H1 (cell line): ENCODE results near the gene PRRX2. TPM values are rescaled to one million over a fixed set of nuclear protein-coding genes. Genes with fewer than 3 reads are reported as not detected.

Experiments
- CTCF ChIA-PET: fragments of 300-600 bp; sonication (Branson Sonifier 250); formaldehyde crosslinking; loops from one replicate; lab custom pipeline; 2021; ENCODE audit not compliant: partially characterized antibody; lab: Charles Lee
- POLR2A ChIA-PET: fragments of 300-600 bp; sonication (Branson Sonifier 250); formaldehyde crosslinking; loops from one replicate; lab custom pipeline; 2021; ENCODE audit warnings: inconsistent platforms; ENCODE audit not compliant: partially characterized antibody; lab: Charles Lee
- DNase-seq, 2 experiments: peaks; one replicate each; pipeline versions ENCODE4 v3.0.0 to v3.0.0-alpha.2; 2010 to 2022; ENCODE audit warnings: low spot score in 2 of 2, low read depth in 1 of 2, mixed read lengths in 1 of 2
- FAIRE-seq: peaks from 2 replicates; lab custom pipeline; 2011; peaks lifted over from hg19 to GRCh38; lab: Jason Lieb, UNC
- H2AFZ ChIP-seq: 2 replicates; pipeline ENCODE4 v1.8.1; 2012; ENCODE audit warnings: low read length, inconsistent platforms
- H2AK5ac ChIP-seq: 2 replicates; pipeline ENCODE4 v1.6.1; 2013; ENCODE audit warnings: low read depth, low read length
- H2BK120ac ChIP-seq: replicated peaks from 2 replicates; pipeline ENCODE3; 2013; ENCODE audit warnings: low read depth, low read length, inconsistent platforms
- H2BK12ac ChIP-seq: 2 replicates; pipeline ENCODE4 v1.6.1; 2013; ENCODE audit warnings: low read depth, low read length
- H2BK15ac ChIP-seq: 2 replicates; pipeline ENCODE4 v1.6.1; 2013; ENCODE audit warnings: low read length
- H2BK20ac ChIP-seq: 2 replicates; pipeline ENCODE4 v1.6.1; 2013; ENCODE audit warnings: low read length
- H2BK5ac ChIP-seq: 2 replicates; pipeline ENCODE4 v1.6.1; 2013; ENCODE audit warnings: low read depth, low read length
- H3K14ac ChIP-seq: 2 replicates; pipeline ENCODE4 v1.6.1; 2013; ENCODE audit warnings: inconsistent platforms; ENCODE audit not compliant: insufficient read length
- H3K18ac ChIP-seq: 2 replicates; pipeline ENCODE4 v1.6.1; 2013; ENCODE audit warnings: low read length; ENCODE audit errors: extremely low read depth
- H3K23ac ChIP-seq: 2 replicates; pipeline ENCODE4 v1.6.1; 2013; ENCODE audit warnings: inconsistent platforms; ENCODE audit not compliant: insufficient read length
- H3K23me2 ChIP-seq: 2 replicates; pipeline ENCODE4 v1.6.1; 2013; ENCODE audit warnings: low read depth, low read length
- H3K27ac ChIP-seq: 2 replicates; pipeline ENCODE4 v1.6.1; 2011; ENCODE audit warnings: low read depth, low read length, inconsistent platforms
- H3K27me3 ChIP-seq, 4 experiments: replicated peaks in 1 of 4; 1 replicate in 1 of 4; 2 replicates in 3 of 4; pipeline versions ENCODE4 v1.6.1 to v1.8.1; 2011 to 2013; ENCODE audit warnings: low read length in 3 of 4, mild to moderate bottlenecking in 3 of 4, inconsistent platforms in 2 of 4, mixed read lengths in 2 of 4, moderate library complexity in 1 of 4; ENCODE audit not compliant: control insufficient read depth in 3 of 4, insufficient read depth in 3 of 4; ENCODE audit errors: extremely low read depth in 1 of 4
- H3K36me3 ChIP-seq, 4 experiments: 2 replicates each; pipeline versions ENCODE4 v1.6.1 to v1.8.1; 2011 to 2013; ENCODE audit warnings: mild to moderate bottlenecking in 4 of 4, low read length in 3 of 4, moderate library complexity in 2 of 4, control low read depth in 1 of 4, inconsistent platforms in 1 of 4; ENCODE audit not compliant: insufficient read depth in 4 of 4, control insufficient read depth in 2 of 4
- H3K4ac ChIP-seq: replicated peaks from 2 replicates; pipeline ENCODE3; 2013; ENCODE audit warnings: low read length, low read depth, mixed read lengths, inconsistent platforms; ENCODE audit not compliant: insufficient read length
- H3K4me1 ChIP-seq, 4 experiments: replicated peaks in 1 of 4; 1 replicate in 1 of 4; 2 replicates in 3 of 4; pipeline versions ENCODE4 v1.6.1 to v1.8.1; 2011 to 2013; ENCODE audit warnings: low read length in 3 of 4, inconsistent platforms in 2 of 4, mixed read lengths in 1 of 4; ENCODE audit not compliant: insufficient read depth in 4 of 4, control insufficient read depth in 3 of 4
- H3K4me2 ChIP-seq, 2 experiments: 2 replicates each; pipeline versions ENCODE4 v1.6.1 to v1.8.1; 2011 to 2013; ENCODE audit warnings: low read depth in 2 of 2, low read length in 2 of 2, control low read depth in 1 of 2, inconsistent platforms in 1 of 2, mild to moderate bottlenecking in 1 of 2; ENCODE audit not compliant: insufficient read depth in 1 of 2
- H3K4me3 ChIP-seq, 4 experiments: fragments of 200-600, 300-600 bp in 1 of 4; sonication (generic), shearing (Covaris generic), sonication (Bioruptor Twin) in 1 of 4; 2 replicates each; pipeline versions ENCODE4 v1.5.1 to v1.8.1; 2011 to 2016; ENCODE audit warnings: low read length in 4 of 4, low read depth in 3 of 4, control low read depth in 2 of 4, inconsistent platforms in 2 of 4, mild to moderate bottlenecking in 2 of 4, mixed read lengths in 1 of 4, moderate library complexity in 1 of 4; ENCODE audit not compliant: insufficient read depth in 2 of 4; ENCODE audit errors: extremely low read depth in 1 of 4
- H3K56ac ChIP-seq: replicated peaks from 2 replicates; pipeline ENCODE3; 2013; ENCODE audit warnings: low read depth, mild to moderate bottlenecking, mixed read lengths, low read length, inconsistent platforms; ENCODE audit not compliant: insufficient read length
- H3K79me1 ChIP-seq: 2 replicates; pipeline ENCODE4 v1.6.1; 2013; ENCODE audit warnings: low read depth, low read length, control low read depth
- H3K79me2 ChIP-seq, 2 experiments: 2 replicates each; pipeline versions ENCODE4 v1.6.1 to v1.8.1; 2012 to 2013; ENCODE audit warnings: low read length in 2 of 2, mild to moderate bottlenecking in 2 of 2, inconsistent platforms in 1 of 2; ENCODE audit not compliant: insufficient read depth in 2 of 2, control insufficient read depth in 1 of 2
- H3K9ac ChIP-seq, 4 experiments: replicated peaks in 1 of 4; 1 replicate in 1 of 4; 2 replicates in 3 of 4; pipeline versions ENCODE4 v1.6.1 to v1.8.1; 2011 to 2013; ENCODE audit warnings: low read depth in 3 of 4, low read length in 3 of 4, control low read depth in 2 of 4, mild to moderate bottlenecking in 2 of 4, moderate library complexity in 2 of 4, inconsistent platforms in 1 of 4; ENCODE audit errors: extremely low read depth in 1 of 4
- H3K9me3 ChIP-seq, 2 experiments: 2 replicates each; pipeline versions ENCODE4 v1.6.1 to v1.8.1; 2012 to 2013; ENCODE audit warnings: mild to moderate bottlenecking in 2 of 2, moderate library complexity in 2 of 2, control low read depth in 1 of 2, inconsistent platforms in 1 of 2, low read depth in 1 of 2, low read length in 1 of 2, mixed read lengths in 1 of 2; ENCODE audit not compliant: insufficient read depth in 2 of 2
- H4K20me1 ChIP-seq, 2 experiments: replicated peaks in 1 of 2; 2 replicates each; pipeline versions ENCODE3 to v1.8.1; 2011 to 2013; ENCODE audit warnings: inconsistent platforms in 2 of 2, low read length in 2 of 2, mild to moderate bottlenecking in 1 of 2; ENCODE audit not compliant: insufficient read depth in 2 of 2, control insufficient read depth in 1 of 2
- H4K5ac ChIP-seq: 2 replicates; pipeline ENCODE4 v1.6.1; 2013; ENCODE audit warnings: low read length, low read depth, mixed read lengths, inconsistent platforms; ENCODE audit not compliant: insufficient read length
- H4K8ac ChIP-seq: 2 replicates; pipeline ENCODE4 v1.8.0; 2013; ENCODE audit warnings: mild to moderate bottlenecking, moderate library complexity, low read length, inconsistent platforms; ENCODE audit not compliant: insufficient read depth; ENCODE audit errors: extremely low read depth
- H4K91ac ChIP-seq: replicated peaks from 2 replicates; pipeline ENCODE3; 2013; ENCODE audit warnings: low read length, mixed read lengths, inconsistent platforms; ENCODE audit not compliant: insufficient read length
- JUND ChIP-seq: IDR thresholded peaks from 2 replicates; pipeline ENCODE4 v1.6.1; 2011; ENCODE audit warnings: mild to moderate bottlenecking, improper control_type of control experiment, low read length
- POLR2A ChIP-seq, 2 experiments: IDR thresholded peaks; 1 replicate in 1 of 2; 2 replicates in 1 of 2; pipeline ENCODE4 v1.6.1; 2011; ENCODE audit warnings: low read depth in 2 of 2, low read length in 2 of 2, mild to moderate bottlenecking in 2 of 2; ENCODE audit errors: control extremely low read depth in 1 of 2
- RBBP5 ChIP-seq: IDR thresholded peaks from 2 replicates; pipeline ENCODE4 v1.7.1; 2012; ENCODE audit warnings: low read depth, mild to moderate bottlenecking, inconsistent platforms, low read length, moderate library complexity, borderline replicate concordance
- ZNF274 ChIP-seq: IDR thresholded peaks from 2 replicates; pipeline ENCODE4 v1.7.0; 2012; ENCODE audit warnings: low read length, borderline replicate concordance; ENCODE audit errors: extremely low read depth
- WGBS, 2 experiments: shearing (Covaris generic) in 1 of 2; methylation state at CpG; one replicate each; pipeline versions ENCODE4 v1.1.6 to v1.1.7; 2013 to 2015; ENCODE audit warnings: low lambda C conversion rate in 2 of 2, mixed read lengths in 2 of 2, inconsistent platforms in 1 of 2, low coverage in 1 of 2, missing lambda C conversion rate in 1 of 2; ENCODE audit not compliant: insufficient replicate concordance in 2 of 2, insufficient coverage in 1 of 2, insufficient read length in 1 of 2; ENCODE audit errors: extremely low coverage in 1 of 2, missing lambda C conversion rate in 1 of 2; 5-methylcytosine and 5-hydroxymethylcytosine counted together
- polyA plus RNA-seq, 7 experiments: library from polyadenylated mRNA; depleted of rRNA in 3 of 7; stranded (reverse) in 5 of 7; unstranded in 2 of 7; fragments of >200 nt in 5 of 7; fragments of 200-250 nt in 2 of 7; gene quantifications; 1 replicate in 5 of 7; 2 replicates in 1 of 7; 4 replicates in 1 of 7; pipeline versions ENCODE4 v1.2.1 to v1.2.3, GENCODE V29; 2011 to 2013; ENCODE audit warnings: missing spikeins in 2 of 7, mixed read lengths in 2 of 7
- total RNA-seq: library from RNA; stranded (reverse); fragmentation: NEBNext Ultra II Directional; extraction: Animal tissue kit (Norgen Biotek cat#: 25700); gene quantifications from 2 replicates; pipeline ENCODE4 v1.2.1, GENCODE V29; 2021
- TF ChIP-seq, protein P1 (sequence below): IDR thresholded peaks from 2 replicates; pipeline ENCODE4 v1.6.1; 2011; ENCODE audit warnings: low read depth, mild to moderate bottlenecking, low read length; ENCODE audit not compliant: insufficient read depth

PRRX2 gene
- total and polyA plus RNA-seq, 2 of the 8 experiments (the other 6 are each of a cell fraction or from before 2014, with no cell fraction given): 5.8 to 9.2 TPM

- H4K8ac ChIP-seq: peak overlapping the region; percentile 35; the same call in 1 of the 2 replicates
- H2BK15ac ChIP-seq: peak overlapping the region; percentile 81; the same call in 1 of the 2 replicates
- DNase-seq: no peak
- no peak overlapping the region for H3K27ac ChIP-seq
- no peak overlapping the region for H4K5ac ChIP-seq
- H3K9me3 ChIP-seq: no peaks in the 10 kb centered on the region
- FAIRE-seq: no peak
- peaks cover 14% of the 10 kb centered on the region; the same call in 1 of the 2 replicates for H3K23me2 ChIP-seq
- no peak overlapping the region for H3K56ac ChIP-seq
- peaks cover 6 to 15% of the 10 kb centered on the region in 2 experiments for H4K20me1 ChIP-seq
- H3K14ac ChIP-seq: no peak overlapping the region
- POLR2A ChIA-PET: no interaction called here
- H2BK120ac ChIP-seq: no peak overlapping the region
- no peak overlapping the region for H3K4me3 ChIP-seq
- CTCF ChIA-PET: interaction anchor here (0.6 to 3.3 kb wide), 12 partner anchors 16 to 145 kb away, joined by 3 to 26 read pairs (median 4); no protein-coding TSS in a partner anchor
- H3K79me1 ChIP-seq: peaks cover 4% of the 10 kb centered on the region
- H3K4me2 ChIP-seq: no peak overlapping the region
- H2BK20ac ChIP-seq: no peak overlapping the region
- no peak overlapping the region for H2AFZ ChIP-seq
- H3K4me1 ChIP-seq: peaks cover 0 to 10% (median 6%) of the 10 kb centered on the region in 4 experiments; a peak in 4 of 7 replicates
- no peaks in the 10 kb centered on the region for H3K27me3 ChIP-seq
- WGBS, 2 experiments: 91% methylated on average over 11 of the region's 11 CpGs; no CpG with 5 or more reads in 1 of the 2 experiments
- no peak overlapping the region for H2BK12ac ChIP-seq
- no peak overlapping the region for H2BK5ac ChIP-seq
- H3K23ac ChIP-seq: no peak overlapping the region
- peaks cover 0 to 13% of the 10 kb centered on the region in 2 experiments; a peak in 2 of 4 replicates for H3K79me2 ChIP-seq
- H2AK5ac ChIP-seq: no peak overlapping the region
- no peak overlapping the region for H4K91ac ChIP-seq
- no peak overlapping the region for H3K4ac ChIP-seq
- no peaks in the 10 kb centered on the region for H3K36me3 ChIP-seq
- H3K18ac ChIP-seq: no peak overlapping the region
- no peak for TF ChIP-seq POLR2A (IDR thresholded peaks at IDR 0.05; ENCODE audit: control extremely low read depth in 1 of 2, low read depth in 2 of 2, low read length in 2 of 2)
- no peak for TF ChIP-seq JUND
- TF ChIP-seq, protein P1, sequence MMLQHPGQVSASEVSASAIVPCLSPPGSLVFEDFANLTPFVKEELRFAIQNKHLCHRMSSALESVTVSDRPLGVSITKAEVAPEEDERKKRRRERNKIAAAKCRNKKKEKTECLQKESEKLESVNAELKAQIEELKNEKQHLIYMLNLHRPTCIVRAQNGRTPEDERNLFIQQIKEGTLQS: no peak
- TF ChIP-seq RBBP5: no peak
- no peak for TF ChIP-seq ZNF274
- TF ChIP-seq, all 59 proteins: peak for 0
- H3K9ac ChIP-seq: no peak overlapping the region
Measured at GRCh38 chr9:129644365-129644764, 21.1 kb upstream of the PRRX2 start.
